SK-N-SH treated with all-trans-retinoic acid at 6 μM for 48 hours (cell line): ENCODE measurements around the gene USP5.

Source experiments
- ATAC-seq: fragments of 200-7000 bp; cut with Tn5 transposase; 3 replicates; pipeline ENCODE4 v1.9.1; 2020; ENCODE audit warnings: mild to moderate bottlenecking, moderate library complexity
- ARNTL ChIP-seq: fragments of 450-650 bp; formaldehyde crosslinking; IDR thresholded peaks from 2 replicates; pipeline ENCODE4 v1.5.0; 2020; ENCODE audit warnings: low read depth, mild to moderate bottlenecking, moderate library complexity, borderline replicate concordance
- CSRNP3 ChIP-seq: fragments of 250-450 bp; sonication (Bioruptor Pico); IDR thresholded peaks from 2 replicates; pipeline ENCODE4 v1.5.1; 2021; ENCODE audit warnings: mild to moderate bottlenecking, moderate library complexity
- ESRRG ChIP-seq: fragments of 250-450 bp; sonication (Bioruptor Pico); IDR thresholded peaks from 2 replicates; pipeline ENCODE4 v1.6.1; 2021; ENCODE audit warnings: mild to moderate bottlenecking
- GLIS3 ChIP-seq: fragments of 250-450 bp; sonication (Bioruptor Pico); IDR thresholded peaks from 2 replicates; pipeline ENCODE4 v1.5.0; 2020; ENCODE audit warnings: mild to moderate bottlenecking, moderate library complexity
- ISL1 ChIP-seq: fragments of 250-450 bp; sonication (Bioruptor Pico); IDR thresholded peaks from 2 replicates; pipeline ENCODE4 v2.1.2; 2022; ENCODE audit warnings: mild to moderate bottlenecking, moderate library complexity
- OSR1 ChIP-seq: fragments of 250-450 bp; sonication (Bioruptor Pico); IDR thresholded peaks from 2 replicates; pipeline ENCODE4 v1.8.0; 2022; ENCODE audit warnings: moderate library complexity, mild to moderate bottlenecking, inconsistent platforms
- PATZ1 ChIP-seq: fragments of 250-450 bp; sonication (Bioruptor Pico); IDR thresholded peaks from 2 replicates; pipeline ENCODE4 v1.8.0; 2020; ENCODE audit warnings: mild to moderate bottlenecking, moderate library complexity, borderline replicate concordance
- POU6F1 ChIP-seq: fragments of 250-450 bp; sonication (Bioruptor Pico); IDR thresholded peaks from 2 replicates; pipeline ENCODE4 v1.8.0; 2021; ENCODE audit warnings: low read depth, mild to moderate bottlenecking, moderate library complexity, borderline replicate concordance
- PPARA ChIP-seq: fragments of 250-450 bp; sonication (Bioruptor Pico); IDR thresholded peaks from 2 replicates; pipeline ENCODE4 v1.5.0; 2020; ENCODE audit warnings: mild to moderate bottlenecking, borderline replicate concordance
- RARB ChIP-seq: fragments of 250-450 bp; sonication (Bioruptor Pico); IDR thresholded peaks from 2 replicates; pipeline ENCODE4 v1.8.0; 2021; ENCODE audit warnings: mild to moderate bottlenecking, moderate library complexity
- TCF4 ChIP-seq: fragments of 250-450 bp; sonication (Bioruptor Pico); IDR thresholded peaks from 2 replicates; pipeline ENCODE4 v1.8.0; 2021; ENCODE audit warnings: mild to moderate bottlenecking, moderate library complexity, borderline replicate concordance
- ZC3H10 ChIP-seq: fragments of 250-450 bp; sonication (Bioruptor Pico); IDR thresholded peaks from 2 replicates; pipeline ENCODE4 v1.5.1; 2021; ENCODE audit warnings: mild to moderate bottlenecking, moderate library complexity
- ZFP3 ChIP-seq: fragments of 250-450 bp; sonication (Bioruptor Pico); IDR thresholded peaks from 2 replicates; pipeline ENCODE4 v1.5.0; 2020; ENCODE audit warnings: mild to moderate bottlenecking, moderate library complexity
- ZFP30 ChIP-seq: fragments of 450-650 bp; formaldehyde crosslinking; IDR thresholded peaks from 2 replicates; pipeline ENCODE4 v1.5.0; 2022; ENCODE audit warnings: mild to moderate bottlenecking, moderate library complexity
- ZNF565 ChIP-seq: fragments of 450-650 bp; formaldehyde crosslinking; conservative IDR thresholded peaks from 2 replicates; pipeline ENCODE4 v1.5.0; 2020; ENCODE audit warnings: low read depth, mild to moderate bottlenecking, moderate library complexity
- ZNF70 ChIP-seq: fragments of 450-650 bp; formaldehyde crosslinking; IDR thresholded peaks from 2 replicates; pipeline ENCODE4 v1.5.0; 2020; ENCODE audit warnings: mild to moderate bottlenecking, moderate library complexity
- TF ChIP-seq, protein P1 (sequence below): fragments of 250-450 bp; sonication (Bioruptor Pico); IDR thresholded peaks from 2 replicates; pipeline ENCODE4 v1.5.0; 2020; ENCODE audit warnings: mild to moderate bottlenecking, moderate library complexity
- TF ChIP-seq, protein P2 (sequence below): fragments of 250-450 bp; sonication (Bioruptor Pico); IDR thresholded peaks from 2 replicates; pipeline ENCODE4 v1.5.1; 2020; ENCODE audit warnings: low read depth, mild to moderate bottlenecking, moderate library complexity

The USP5 gene

GRCh38 chr12:6847676-6848075, 4.3 kb upstream of the USP5 start:
- TF ChIP-seq RARB (CRISPR knock-in tag) (no peak), OSR1 (CRISPR knock-in tag) (no peak), ZFP3 (CRISPR knock-in tag) (no peak), CSRNP3 (CRISPR knock-in tag) (no peak)
- ATAC-seq = no peak

GRCh38 chr12:6849427-6849826, 2.5 kb upstream of the USP5 start:
- ATAC-seq = no peak
- TF ChIP-seq POU6F1 (no peak), ZNF565 (no peak), ISL1 (CRISPR knock-in tag) (no peak)
- TF ChIP-seq, protein P1, sequence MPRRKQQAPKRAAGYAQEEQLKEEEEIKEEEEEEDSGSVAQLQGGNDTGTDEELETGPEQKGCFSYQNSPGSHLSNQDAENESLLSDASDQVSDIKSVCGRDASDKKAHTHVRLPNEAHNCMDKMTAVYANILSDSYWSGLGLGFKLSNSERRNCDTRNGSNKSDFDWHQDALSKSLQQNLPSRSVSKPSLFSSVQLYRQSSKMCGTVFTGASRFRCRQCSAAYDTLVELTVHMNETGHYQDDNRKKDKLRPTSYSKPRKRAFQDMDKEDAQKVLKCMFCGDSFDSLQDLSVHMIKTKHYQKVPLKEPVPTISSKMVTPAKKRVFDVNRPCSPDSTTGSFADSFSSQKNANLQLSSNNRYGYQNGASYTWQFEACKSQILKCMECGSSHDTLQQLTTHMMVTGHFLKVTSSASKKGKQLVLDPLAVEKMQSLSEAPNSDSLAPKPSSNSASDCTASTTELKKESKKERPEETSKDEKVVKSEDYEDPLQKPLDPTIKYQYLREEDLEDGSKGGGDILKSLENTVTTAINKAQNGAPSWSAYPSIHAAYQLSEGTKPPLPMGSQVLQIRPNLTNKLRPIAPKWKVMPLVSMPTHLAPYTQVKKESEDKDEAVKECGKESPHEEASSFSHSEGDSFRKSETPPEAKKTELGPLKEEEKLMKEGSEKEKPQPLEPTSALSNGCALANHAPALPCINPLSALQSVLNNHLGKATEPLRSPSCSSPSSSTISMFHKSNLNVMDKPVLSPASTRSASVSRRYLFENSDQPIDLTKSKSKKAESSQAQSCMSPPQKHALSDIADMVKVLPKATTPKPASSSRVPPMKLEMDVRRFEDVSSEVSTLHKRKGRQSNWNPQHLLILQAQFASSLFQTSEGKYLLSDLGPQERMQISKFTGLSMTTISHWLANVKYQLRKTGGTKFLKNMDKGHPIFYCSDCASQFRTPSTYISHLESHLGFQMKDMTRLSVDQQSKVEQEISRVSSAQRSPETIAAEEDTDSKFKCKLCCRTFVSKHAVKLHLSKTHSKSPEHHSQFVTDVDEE (CRISPR knock-in tag) = no peak

- no peak for TF ChIP-seq TCF4 (CRISPR knock-in tag)
- no peak for TF ChIP-seq ZFP3 (CRISPR knock-in tag)
- no peak for TF ChIP-seq ESRRG (CRISPR knock-in tag)
- no peak for ATAC-seq
These were observed 1.9 kb upstream of the USP5 start for GRCh38 chr12:6849976-6850560.

DNA sequence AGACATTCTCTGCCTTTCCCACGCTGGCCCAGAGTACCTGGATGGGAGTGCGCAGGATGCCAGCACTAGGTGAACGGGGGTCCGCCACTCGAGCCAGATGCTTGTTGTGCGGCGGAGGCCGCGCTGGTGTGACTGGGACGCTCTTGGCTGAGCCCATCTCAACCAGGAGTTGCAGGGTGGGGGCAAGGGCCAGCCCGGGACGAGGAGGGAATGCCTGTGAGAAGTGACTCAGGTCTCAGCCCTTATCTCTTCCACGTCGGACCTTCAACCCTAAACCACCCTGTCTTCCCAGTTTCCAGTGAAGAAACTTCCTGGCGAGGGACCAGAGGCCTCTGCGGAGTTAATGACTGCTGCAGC, 1.2 kb upstream of the USP5 start:
- TF ChIP-seq, protein P2, sequence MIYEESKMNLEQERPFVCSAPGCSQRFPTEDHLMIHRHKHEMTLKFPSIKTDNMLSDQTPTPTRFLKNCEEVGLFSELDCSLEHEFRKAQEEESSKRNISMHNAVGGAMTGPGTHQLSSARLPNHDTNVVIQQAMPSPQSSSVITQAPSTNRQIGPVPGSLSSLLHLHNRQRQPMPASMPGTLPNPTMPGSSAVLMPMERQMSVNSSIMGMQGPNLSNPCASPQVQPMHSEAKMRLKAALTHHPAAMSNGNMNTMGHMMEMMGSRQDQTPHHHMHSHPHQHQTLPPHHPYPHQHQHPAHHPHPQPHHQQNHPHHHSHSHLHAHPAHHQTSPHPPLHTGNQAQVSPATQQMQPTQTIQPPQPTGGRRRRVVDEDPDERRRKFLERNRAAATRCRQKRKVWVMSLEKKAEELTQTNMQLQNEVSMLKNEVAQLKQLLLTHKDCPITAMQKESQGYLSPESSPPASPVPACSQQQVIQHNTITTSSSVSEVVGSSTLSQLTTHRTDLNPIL (CRISPR knock-in tag) = no peak
- TF ChIP-seq RARB (CRISPR knock-in tag) = no peak
- no peak for TF ChIP-seq PPARA (CRISPR knock-in tag)
- no peak for TF ChIP-seq PATZ1
- no peak for TF ChIP-seq ZNF565
- no peak for TF ChIP-seq ESRRG (CRISPR knock-in tag)
- TF ChIP-seq ZFP30 (CRISPR knock-in tag) = no peak
- no peak for TF ChIP-seq GLIS3 (CRISPR knock-in tag)
- no peak for TF ChIP-seq OSR1 (CRISPR knock-in tag)
- TF ChIP-seq ZC3H10 = no peak
- TF ChIP-seq ARNTL = no peak
- TF ChIP-seq ZNF70 (CRISPR knock-in tag) = no peak
- ATAC-seq = no peak
